Measurements from ENCODE around the gene AP2S1.

GRCh38 chr19:46824890-46825730, 25.5 kb downstream of the AP2S1 start:
- no peak for TF ChIP-seq POLR2AphosphoS5 (IDR thresholded peaks at IDR 0.05; ENCODE audit: low read depth, low read length)
- TF ChIP-seq POLR2A (IDR thresholded peaks at IDR 0.05; ENCODE audit: low read depth, low read length): no peak
